ENCODE data around the gene ECE1. TPM values are rescaled to one million over a fixed set of nuclear protein-coding genes. Genes with fewer than 3 reads are reported as not detected.

Gene ECE1
- total and polyA plus RNA-seq, 2 of the 4 experiments (the other 2 are of a cell fraction) = 61.8 to 124 TPM

DNA sequence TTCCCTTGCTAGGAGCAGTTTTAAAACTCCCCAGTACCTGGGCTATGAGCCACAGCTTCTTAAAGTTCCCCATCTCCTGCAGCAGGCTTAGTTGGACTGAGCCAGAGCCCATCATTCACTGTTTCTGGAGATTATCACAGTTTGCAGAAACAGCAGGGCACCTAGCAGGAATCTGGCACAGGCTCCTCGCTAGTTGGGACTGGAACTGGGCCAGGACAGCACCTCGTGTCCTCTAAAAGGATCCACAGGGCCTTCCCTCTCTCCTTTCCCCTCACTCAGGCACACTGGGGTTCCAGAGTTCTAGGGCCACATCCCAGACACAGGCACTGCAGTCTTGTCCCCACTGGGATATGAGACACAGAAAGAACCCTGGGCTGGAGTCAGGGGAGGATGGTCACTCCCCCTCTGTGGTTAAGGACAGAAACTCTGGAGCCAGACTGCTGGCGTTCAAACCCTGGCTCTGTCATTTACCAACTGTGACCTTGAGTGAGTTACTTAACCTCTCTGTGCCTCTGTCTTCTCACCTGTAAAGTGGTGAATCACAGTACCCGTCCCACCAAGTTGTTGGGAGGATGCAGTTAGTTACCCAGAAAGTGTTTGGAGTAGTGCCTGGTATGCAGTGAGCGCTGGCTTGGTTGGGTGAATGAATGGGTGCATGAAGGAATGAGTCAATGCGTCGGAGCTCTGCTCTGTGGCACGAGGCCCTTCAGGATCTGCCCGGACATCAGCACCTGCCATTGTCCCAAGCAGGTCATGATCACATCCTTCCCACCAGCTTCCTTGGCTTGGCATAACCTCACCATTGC, 18.8 kb upstream of the ECE1 start (continued):
- TF ChIP-seq NFE2L2 (IDR thresholded peaks at IDR 0.05; ENCODE audit: low read depth, low read length) = no peak

GRCh38 chr1:21308330-21308729, 18.1 kb upstream of the ECE1 start:
- dilution Hi-C loops (cut with HindIII; ENCODE audit: low sequenced_read_pairs, unreplicated experiment) = no loop called here
- ATAC-seq (ENCODE audit: low read depth) (no peak), DNase-seq (no peak)
- no peak overlapping the region for H3K4me3 ChIP-seq (ENCODE audit: insufficient read depth, low read depth, low read length)
- H3K4ac ChIP-seq (ENCODE audit: low read depth, low read length) = no peak overlapping the region
- no peak overlapping the region for H2AK9ac ChIP-seq (replicated peaks; ENCODE audit: low read depth, low read length, poor library complexity)
- CTCF ChIA-PET = interaction anchor here (1.3 kb wide), 1 partner anchor 38 kb away, joined by 4 read pairs; no protein-coding TSS in a partner anchor
- no peak overlapping the region for H3K4me2 ChIP-seq (ENCODE audit: low read depth, low read length)
- H4K8ac ChIP-seq (ENCODE audit: low read depth in 2 of 2, low read length in 2 of 2) = no peak overlapping the region; a peak in 1 of 4 replicates
- H2BK20ac ChIP-seq (ENCODE audit: low read depth, low read length) = no peak overlapping the region
- peaks cover 4% of the 10 kb centered on the region for H3K36me3 ChIP-seq (ENCODE audit: control insufficient read depth, insufficient read depth, low read length)
- peaks cover 41 to 85% of the 10 kb centered on the region in 2 experiments for H3K79me1 ChIP-seq (ENCODE audit: low read depth in 1 of 2, low read length in 2 of 2)
- no peak overlapping the region for H2BK120ac ChIP-seq (ENCODE audit: low read depth, low read length)
- H3K23ac ChIP-seq (ENCODE audit: low read depth, low read length) = no peak overlapping the region
- no peak overlapping the region for H3K27ac ChIP-seq (ENCODE audit: insufficient read depth, low read length)
- no peaks in the 10 kb centered on the region for H3K27me3 ChIP-seq (ENCODE audit: control insufficient read depth, insufficient read depth, low read length)
- H2BK15ac ChIP-seq (ENCODE audit: low read depth, low read length) = no peak overlapping the region
- peak overlapping the region; percentile 56; the same call in 1 of the 2 replicates for H2AK5ac ChIP-seq (ENCODE audit: low read depth, low read length)
- POLR2A ChIA-PET (ENCODE audit: unreplicated experiment) = no interaction called here
- no peak overlapping the region for H4K5ac ChIP-seq (ENCODE audit: low read depth, low read length)
- no TSS peak for BruUV-seq (replicated peaks)
- H3K56ac ChIP-seq (ENCODE audit: extremely low read depth, insufficient read depth, low read length) = no peak overlapping the region
- no peak overlapping the region for H3K14ac ChIP-seq (replicated peaks; ENCODE audit: low read depth, low read length)
- H3K4me1 ChIP-seq (ENCODE audit: control insufficient read depth, insufficient read depth, low read length) = peaks cover 56% of the 10 kb centered on the region
- H2AFZ ChIP-seq (replicated peaks; ENCODE audit: low read length, poor library complexity) = no peak overlapping the region
- intact Hi-C loops (cut with micrococcal nuclease) = no loop called here
- in situ Hi-C loops (cut with MboI; ENCODE audit: low sequenced_read_pairs) = no loop called here
- H3K9me3 ChIP-seq (ENCODE audit: control insufficient read depth, insufficient read depth, low read length) = no peaks in the 10 kb centered on the region
- peaks cover 27% of the 10 kb centered on the region for H4K20me1 ChIP-seq (ENCODE audit: insufficient read depth, low read length)
- no peak overlapping the region for H4K91ac ChIP-seq (ENCODE audit: insufficient read depth, low read depth, low read length)
- H2BK5ac ChIP-seq (ENCODE audit: low read depth, low read length, poor library complexity, severe bottlenecking) = no peak overlapping the region
- H3K18ac ChIP-seq (ENCODE audit: low read depth, low read length) = no peak overlapping the region
- no peak overlapping the region for H3K9ac ChIP-seq (ENCODE audit: low read depth, low read length)
- no CpG with 5 or more reads among the region's 5 CpGs for WGBS, 2 experiments (ENCODE audit: extremely low coverage in 2 of 2, insufficient read length in 1 of 2)
- TF ChIP-seq CHD1 (IDR thresholded peaks at IDR 0.05; ENCODE audit: low read depth, low read length) = no peak
- TF ChIP-seq SMC3 (IDR thresholded peaks at IDR 0.05; ENCODE audit: low read depth, low read length) = no peak
- no peak for TF ChIP-seq RCOR1 (IDR thresholded peaks at IDR 0.05; ENCODE audit: insufficient replicate concordance, low read length)
- TF ChIP-seq MXI1 (IDR thresholded peaks at IDR 0.05; ENCODE audit: borderline replicate concordance, low read depth, low read length) = no peak
- TF ChIP-seq RAD21 (IDR thresholded peaks at IDR 0.05; ENCODE audit: low read length) = no peak
- H3K9me1 ChIP-seq (ENCODE audit: insufficient read depth, low read length) = peaks cover 27% of the 10 kb centered on the region

Data from IMR-90 (cell line).